H9 (cell line): ENCODE results near the gene KLHL28. TPM values are rescaled to one million over a fixed set of nuclear protein-coding genes. Genes with fewer than 3 reads are reported as not detected.

Experiments used
- DNase-seq: peaks from one replicate; pipeline ENCODE4 v3.0.0-alpha.2; 2017
- H2AFZ ChIP-seq: one replicate; pipeline ENCODE4 v1.6.1; 2013; ENCODE audit warnings: mild to moderate bottlenecking, low read length, control low read depth, moderate library complexity
- H2AK5ac ChIP-seq: 2 replicates; pipeline ENCODE4 v1.6.1; 2013; ENCODE audit warnings: low read length, control low read depth, mixed read lengths; ENCODE audit not compliant: insufficient read length
- H2BK120ac ChIP-seq: one replicate; pipeline ENCODE4 v1.6.1; 2013; ENCODE audit warnings: low read depth, mild to moderate bottlenecking, low read length, control low read depth, inconsistent platforms; ENCODE audit not compliant: poor library complexity, severe bottlenecking
- H2BK12ac ChIP-seq: 2 replicates; pipeline ENCODE4 v1.6.1; 2013; ENCODE audit warnings: low read length, control low read depth, mixed read lengths, low read depth; ENCODE audit not compliant: insufficient read length
- H2BK15ac ChIP-seq: 2 replicates; pipeline ENCODE4 v1.6.1; 2013; ENCODE audit warnings: low read depth, low read length, control low read depth
- H2BK20ac ChIP-seq: one replicate; pipeline ENCODE4 v1.6.1; 2013; ENCODE audit warnings: low read depth, mild to moderate bottlenecking, low read length, control low read depth, inconsistent platforms; ENCODE audit not compliant: poor library complexity, severe bottlenecking
- H2BK5ac ChIP-seq: 2 replicates; pipeline ENCODE4 v1.6.1; 2013; ENCODE audit warnings: low read length, control low read depth, mixed read lengths; ENCODE audit not compliant: insufficient read length
- H3K14ac ChIP-seq: 2 replicates; pipeline ENCODE4 v1.6.1; 2013; ENCODE audit warnings: low read length, control low read depth; ENCODE audit not compliant: insufficient read depth
- H3K18ac ChIP-seq: 2 replicates; pipeline ENCODE4 v1.6.1; 2013; ENCODE audit warnings: low read depth, mild to moderate bottlenecking, mixed read lengths, low read length, control low read depth; ENCODE audit not compliant: insufficient read length
- H3K23ac ChIP-seq: 2 replicates; pipeline ENCODE4 v1.6.1; 2013; ENCODE audit warnings: low read length, control low read depth, mixed read lengths, low read depth; ENCODE audit not compliant: insufficient read length
- H3K23me2 ChIP-seq: 2 replicates; pipeline ENCODE4 v1.6.1; 2013; ENCODE audit warnings: low read depth, mild to moderate bottlenecking, mixed read lengths, low read length, control low read depth; ENCODE audit not compliant: insufficient read length, poor library complexity, severe bottlenecking
- H3K27ac ChIP-seq: 2 replicates; pipeline ENCODE4 v1.5.1; 2013; ENCODE audit warnings: low read length, control low read depth, mixed read lengths, low read depth; ENCODE audit not compliant: insufficient read length
- H3K27me3 ChIP-seq: 2 replicates; pipeline ENCODE4 v1.6.1; 2013; ENCODE audit warnings: low read length, control low read depth, inconsistent platforms; ENCODE audit not compliant: insufficient read depth
- H3K4ac ChIP-seq: 2 replicates; pipeline ENCODE4 v1.6.1; 2013; ENCODE audit warnings: low read depth, mild to moderate bottlenecking, control low read depth, inconsistent platforms, low read length, moderate library complexity
- H3K4me1 ChIP-seq: 2 replicates; pipeline ENCODE4 v1.6.1; 2013; ENCODE audit warnings: low read length, control low read depth, inconsistent platforms; ENCODE audit not compliant: insufficient read depth
- H3K4me2 ChIP-seq: 2 replicates; pipeline ENCODE4 v1.6.1; 2013; ENCODE audit warnings: low read length, control low read depth, mixed read lengths; ENCODE audit not compliant: insufficient read length, insufficient read depth
- H3K56ac ChIP-seq: 2 replicates; pipeline ENCODE4 v1.6.1; 2013; ENCODE audit warnings: low read depth, mild to moderate bottlenecking, mixed read lengths, low read length, control low read depth; ENCODE audit not compliant: insufficient read length
- H3K79me1 ChIP-seq: 2 replicates; pipeline ENCODE4 v1.6.1; 2013; ENCODE audit warnings: low read depth, mild to moderate bottlenecking, moderate library complexity, low read length, control low read depth, inconsistent platforms; ENCODE audit not compliant: insufficient read depth, poor library complexity, severe bottlenecking
- H3K79me2 ChIP-seq: 2 replicates; pipeline ENCODE4 v1.6.1; 2013; ENCODE audit warnings: low read length, control low read depth, inconsistent platforms; ENCODE audit not compliant: insufficient read depth
- H3K9ac ChIP-seq: 2 replicates; pipeline ENCODE4 v1.6.1; 2013; ENCODE audit warnings: low read length, control low read depth, mixed read lengths; ENCODE audit not compliant: insufficient read length; ENCODE audit errors: extremely low read depth
- H3K9me3 ChIP-seq: one replicate; pipeline ENCODE4 v1.6.1; 2013; ENCODE audit warnings: low read depth, low read length, inconsistent platforms; ENCODE audit not compliant: control insufficient read depth
- H3T11ph ChIP-seq: one replicate; pipeline ENCODE4 v1.6.1; 2013; ENCODE audit warnings: mild to moderate bottlenecking, low read length, control low read depth, inconsistent platforms
- H4K20me1 ChIP-seq: one replicate; pipeline ENCODE4 v1.6.1; 2013; ENCODE audit not compliant: control insufficient read depth, insufficient read length, insufficient read depth
- H4K5ac ChIP-seq: 2 replicates; pipeline ENCODE4 v1.6.1; 2013; ENCODE audit warnings: low read depth, mild to moderate bottlenecking, mixed read lengths, low read length, control low read depth; ENCODE audit not compliant: insufficient read length
- H4K8ac ChIP-seq: replicated peaks from 2 replicates; pipeline ENCODE4 v1.6.1; 2013; ENCODE audit warnings: low read length, control low read depth, mixed read lengths, low read depth; ENCODE audit not compliant: insufficient read length
- H4K91ac ChIP-seq: 2 replicates; pipeline ENCODE4 v1.6.1; 2013; ENCODE audit warnings: low read depth, mild to moderate bottlenecking, moderate library complexity, mixed read lengths, low read length, control low read depth; ENCODE audit not compliant: insufficient read length
- H3K27ac Mint-ChIP-seq, 3 experiments: 2 replicates in 2 of 3; 3 replicates in 1 of 3; pipeline ENCODE4 v1.8.0; 2020 to 2021; ENCODE audit warnings: mixed read lengths in 3 of 3, mild to moderate bottlenecking in 1 of 3, moderate library complexity in 1 of 3
- H3K27me3 Mint-ChIP-seq: 2 replicates; pipeline ENCODE4 v1.8.0; 2021; ENCODE audit warnings: low read depth, mild to moderate bottlenecking, moderate library complexity, mixed read lengths
- H3K36me3 Mint-ChIP-seq, 3 experiments: 2 replicates in 2 of 3; 3 replicates in 1 of 3; pipeline ENCODE4 v1.8.0; 2020 to 2021; ENCODE audit warnings: low read depth in 3 of 3, mixed read lengths in 3 of 3; ENCODE audit not compliant: insufficient read depth in 1 of 3
- H3K4me1 Mint-ChIP-seq, 2 experiments: 2 replicates each; pipeline ENCODE4 v1.8.0; 2020; ENCODE audit warnings: mixed read lengths in 2 of 2
- H3K4me3 Mint-ChIP-seq, 2 experiments: 2 replicates in 1 of 2; 3 replicates in 1 of 2; pipeline ENCODE4 v1.8.0; 2020 to 2021; ENCODE audit warnings: mild to moderate bottlenecking in 2 of 2, mixed read lengths in 2 of 2, moderate library complexity in 1 of 2
- H3K9me3 Mint-ChIP-seq, 2 experiments: 2 replicates in 1 of 2; 3 replicates in 1 of 2; pipeline ENCODE4 v1.8.0; 2020; ENCODE audit warnings: mild to moderate bottlenecking in 2 of 2, mixed read lengths in 2 of 2, moderate library complexity in 1 of 2
- CTCF ChIP-seq: fragments of 200-600 bp; sonication (generic); conservative IDR thresholded peaks from 3 replicates; pipeline ENCODE4 v1.8.0; 2021; ENCODE audit warnings: antibody characterized with exemption, mild to moderate bottlenecking
- WGBS: extraction: QIAGEN DNeasy Blood & Tissue Kit; methylation state at CpG from one replicate; pipeline ENCODE4 v1.1.7; 2013; ENCODE audit warnings: missing lambda C conversion rate, low lambda C conversion rate, mixed read lengths; ENCODE audit not compliant: insufficient read length; ENCODE audit errors: extremely low coverage; 5-methylcytosine and 5-hydroxymethylcytosine counted together
- total RNA-seq: library from RNA; stranded (reverse); gene quantifications from 2 replicates; pipeline ENCODE4 v1.2.1, GENCODE V29; 2021

Gene KLHL28
- total RNA-seq, 1 experiment from 2014 or later, result 10.2 TPM

DNA sequence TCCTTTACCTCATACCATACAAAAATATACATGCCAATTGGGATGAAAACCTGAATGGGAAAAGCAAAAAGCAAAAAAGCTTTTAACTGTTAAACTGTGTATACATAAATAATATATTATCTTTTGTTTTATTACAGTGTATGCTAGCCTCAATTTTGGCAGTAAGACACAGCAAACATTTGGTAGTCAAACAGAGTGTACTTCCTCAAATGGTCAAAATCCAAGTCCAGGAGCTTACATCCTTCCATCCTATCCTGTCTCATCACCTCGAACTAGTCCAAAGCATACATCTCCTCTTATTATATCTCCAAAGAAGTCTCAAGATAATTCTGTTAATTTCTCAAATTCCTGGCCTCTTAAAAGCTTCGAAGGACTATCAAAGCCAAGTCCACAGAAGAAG, 42.2 kb upstream of the KLHL28 start:
- Mint-ChIP-seq H3K9me3 (no peaks in the 10 kb centered on the region), H3K27me3 (no peaks in the 10 kb centered on the region), H3K4me1 (no peaks in the 10 kb centered on the region), H3K36me3 (peaks cover 0 to 9% (median 5%) of the 10 kb centered on the region in 3 experiments; a peak in 5 of 7 replicates), H3K27ac (no peak overlapping the region), H3K4me3 (no peak overlapping the region)
- Histone ChIP-seq H2BK20ac (no peak overlapping the region), H3K27ac (no peak overlapping the region), H3K4me2 (no peak overlapping the region), H2AFZ (no peak overlapping the region), H3K27me3 (no peaks in the 10 kb centered on the region), H4K8ac (no peak overlapping the region), H3K4me1 (no peaks in the 10 kb centered on the region), H3K79me1 (no peaks in the 10 kb centered on the region), H3K23ac (no peak overlapping the region), H4K20me1 (no peaks in the 10 kb centered on the region), H2BK120ac (no peak overlapping the region), H2BK12ac (no peak overlapping the region), H2BK5ac (no peak overlapping the region), H3K9ac (no peak overlapping the region), H3K4ac (no peak overlapping the region), H3K23me2 (no peaks in the 10 kb centered on the region), H3T11ph (no peak overlapping the region), H2AK5ac (no peak overlapping the region), H3K9me3 (no peaks in the 10 kb centered on the region), H3K14ac (no peak overlapping the region), H3K18ac (no peak overlapping the region), H2BK15ac (no peak overlapping the region), H3K56ac (no peak overlapping the region), H3K79me2 (no peaks in the 10 kb centered on the region), H4K5ac (no peak overlapping the region), H4K91ac (no peak overlapping the region)
- TF ChIP-seq CTCF, result no peak
- no peak for DNase-seq
- WGBS, result no CpG with 5 or more reads among the region's 2 CpGs
